IPS-18c (cell line): ENCODE results near the gene JARID2.

Source experiments
- H3K4me3 ChIP-seq: 2 replicates; pipeline ENCODE4 v1.7.0; 2013; ENCODE audit warnings: low read depth, mild to moderate bottlenecking, low read length, moderate library complexity; ENCODE audit not compliant: insufficient read depth
- H3K9me3 ChIP-seq: one replicate; pipeline ENCODE4 v1.6.1; 2013; ENCODE audit warnings: mild to moderate bottlenecking, low read length, moderate library complexity; ENCODE audit not compliant: control insufficient read depth, insufficient read depth

The JARID2 gene

DNA sequence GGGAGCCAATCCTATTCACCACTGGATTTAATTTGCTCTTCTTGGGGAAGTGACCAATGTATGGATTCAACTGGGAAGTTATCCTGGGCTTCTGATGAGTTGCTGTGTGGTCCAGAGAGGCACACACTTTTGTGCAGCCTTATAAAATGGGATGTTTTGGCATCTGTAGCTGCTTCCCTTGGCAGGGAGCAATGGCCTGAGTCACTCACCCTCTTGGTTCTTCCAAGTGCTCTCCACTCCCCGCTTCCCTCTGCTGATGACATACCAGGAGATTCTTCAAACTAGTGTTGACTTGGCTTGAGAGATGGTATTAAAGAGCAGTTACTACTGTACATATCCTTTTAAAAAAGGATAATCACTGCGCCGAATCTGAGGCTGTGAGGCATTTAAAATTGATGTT is 105.8 kb downstream of the JARID2 start:
- Histone ChIP-seq H3K4me3 (no peak overlapping the region), H3K9me3 (no peaks in the 10 kb centered on the region)

DNA sequence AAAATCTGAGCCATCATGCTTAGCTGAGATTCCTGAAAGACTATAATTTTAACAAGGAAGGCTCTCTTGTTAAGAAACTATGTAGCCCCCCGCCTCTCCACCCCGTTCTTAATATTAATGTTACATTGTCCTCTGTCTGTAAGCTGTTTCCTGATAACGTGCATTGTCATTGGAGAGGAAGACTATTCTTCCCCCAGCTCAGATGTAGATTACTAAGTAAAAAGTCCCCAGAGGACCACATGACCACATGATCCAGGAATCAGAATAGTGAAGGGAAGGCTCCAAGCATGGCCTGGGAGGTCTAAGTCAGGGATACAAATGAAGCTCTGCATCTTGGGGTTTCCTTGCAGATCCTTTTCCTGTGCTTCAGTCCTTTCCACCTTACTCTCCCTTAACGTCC is 106.4 kb downstream of the JARID2 start:
- no peak overlapping the region for H3K4me3 ChIP-seq
- no peaks in the 10 kb centered on the region for H3K9me3 ChIP-seq

DNA sequence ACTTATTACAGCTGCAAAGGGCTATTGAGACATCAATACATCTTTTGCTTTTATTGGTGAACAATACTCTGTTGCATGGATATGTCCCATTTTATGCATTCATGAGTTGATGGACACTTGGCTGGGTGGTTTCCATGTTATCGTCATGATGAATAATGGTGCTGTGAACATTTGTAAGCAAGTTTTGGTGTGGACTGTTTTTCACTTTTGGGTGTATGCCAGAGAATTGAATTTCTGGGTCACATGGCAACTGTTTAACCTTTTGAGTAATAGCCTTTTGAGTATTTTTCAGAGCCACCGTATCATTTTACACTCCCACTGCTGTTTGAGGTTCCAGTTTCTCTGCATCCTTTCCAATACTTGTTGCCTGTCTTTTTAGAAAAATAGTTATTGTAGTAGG is 107.0 kb downstream of the JARID2 start:
- H3K9me3 ChIP-seq, result no peaks in the 10 kb centered on the region
- no peak overlapping the region for H3K4me3 ChIP-seq

DNA sequence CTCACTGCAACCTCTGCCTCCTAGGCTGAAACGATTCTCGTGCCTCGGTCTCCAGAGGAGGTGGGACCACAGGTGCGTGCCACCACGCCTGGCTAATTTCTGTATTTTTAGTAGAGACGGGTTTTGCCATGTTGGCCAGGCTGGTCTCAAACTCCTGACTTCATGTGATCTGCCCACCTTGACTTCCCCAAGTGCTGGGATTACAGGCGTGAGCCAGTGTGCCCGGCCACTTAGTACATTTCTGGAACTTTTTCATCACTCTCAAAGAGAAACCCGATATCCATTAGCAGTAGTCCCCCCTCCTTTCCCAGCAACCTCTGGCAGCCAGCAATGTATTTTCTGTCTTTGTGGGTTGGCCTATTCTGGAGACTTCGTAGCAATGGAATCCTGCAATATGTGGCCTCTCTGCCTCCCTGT is 109.8 kb downstream of the JARID2 start:
- Histone ChIP-seq H3K9me3 (no peaks in the 10 kb centered on the region), H3K4me3 (no peak overlapping the region)

DNA sequence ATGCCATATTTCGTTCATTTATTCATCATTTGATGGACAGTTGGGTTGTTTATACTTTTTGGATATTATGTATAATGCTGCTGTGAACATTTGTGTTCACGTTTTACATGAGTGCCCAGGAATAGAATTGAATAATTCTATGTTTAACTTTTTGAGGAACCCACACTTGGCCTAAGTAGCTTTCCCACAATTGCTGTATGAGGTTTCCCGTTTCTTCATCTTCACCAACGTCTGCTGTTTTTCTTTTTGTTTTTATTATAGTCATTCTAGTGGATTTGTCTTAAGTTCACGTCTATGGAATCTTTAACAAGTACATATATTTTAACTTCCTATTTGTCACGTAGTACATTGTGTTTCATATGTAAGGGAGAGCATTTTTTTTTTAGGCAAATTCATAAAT is 110.3 kb downstream of the JARID2 start:
- no peaks in the 10 kb centered on the region for H3K9me3 ChIP-seq
- H3K4me3 ChIP-seq, result no peak overlapping the region

DNA sequence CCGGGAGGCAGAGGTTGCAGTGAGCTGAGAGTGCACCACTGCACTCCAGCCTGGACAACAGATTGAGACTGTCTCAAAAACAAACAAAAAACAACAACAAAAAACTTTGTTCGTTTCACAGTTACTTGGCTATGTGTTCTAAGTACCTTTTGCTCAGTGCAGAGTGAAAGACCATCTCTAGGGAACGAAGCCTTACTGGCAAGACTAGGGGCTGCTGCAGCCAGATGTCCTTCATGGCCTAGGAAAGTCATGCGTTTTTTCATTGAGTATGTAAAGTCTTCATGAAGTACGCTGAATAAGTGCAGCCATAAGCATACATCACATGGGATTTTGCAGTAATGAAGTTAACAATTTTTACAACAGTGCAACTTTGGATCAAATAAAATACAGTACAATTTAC is 111.1 kb downstream of the JARID2 start:
- H3K9me3 ChIP-seq, result no peaks in the 10 kb centered on the region
- H3K4me3 ChIP-seq, result no peak overlapping the region

DNA sequence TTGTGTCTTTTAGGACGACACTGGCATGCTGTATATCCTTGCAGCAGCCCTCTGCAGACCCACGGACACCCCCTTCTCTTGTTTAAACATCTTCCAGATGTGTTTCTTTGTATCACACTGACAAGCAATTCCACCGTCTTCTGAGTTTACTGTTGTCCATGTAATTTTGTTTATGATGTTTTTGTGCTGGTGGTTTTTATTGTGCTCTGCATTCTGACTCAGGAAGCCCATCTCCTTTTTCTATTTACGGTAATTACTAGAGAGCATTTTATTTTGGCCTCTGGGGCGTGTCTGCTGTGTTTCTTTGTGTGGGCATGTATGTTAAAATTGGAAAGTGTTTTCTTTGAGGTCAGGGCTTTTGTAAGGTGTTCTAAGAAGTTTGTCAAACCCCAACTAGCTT is 111.9 kb downstream of the JARID2 start:
- no peak overlapping the region for H3K4me3 ChIP-seq
- no peaks in the 10 kb centered on the region for H3K9me3 ChIP-seq

DNA sequence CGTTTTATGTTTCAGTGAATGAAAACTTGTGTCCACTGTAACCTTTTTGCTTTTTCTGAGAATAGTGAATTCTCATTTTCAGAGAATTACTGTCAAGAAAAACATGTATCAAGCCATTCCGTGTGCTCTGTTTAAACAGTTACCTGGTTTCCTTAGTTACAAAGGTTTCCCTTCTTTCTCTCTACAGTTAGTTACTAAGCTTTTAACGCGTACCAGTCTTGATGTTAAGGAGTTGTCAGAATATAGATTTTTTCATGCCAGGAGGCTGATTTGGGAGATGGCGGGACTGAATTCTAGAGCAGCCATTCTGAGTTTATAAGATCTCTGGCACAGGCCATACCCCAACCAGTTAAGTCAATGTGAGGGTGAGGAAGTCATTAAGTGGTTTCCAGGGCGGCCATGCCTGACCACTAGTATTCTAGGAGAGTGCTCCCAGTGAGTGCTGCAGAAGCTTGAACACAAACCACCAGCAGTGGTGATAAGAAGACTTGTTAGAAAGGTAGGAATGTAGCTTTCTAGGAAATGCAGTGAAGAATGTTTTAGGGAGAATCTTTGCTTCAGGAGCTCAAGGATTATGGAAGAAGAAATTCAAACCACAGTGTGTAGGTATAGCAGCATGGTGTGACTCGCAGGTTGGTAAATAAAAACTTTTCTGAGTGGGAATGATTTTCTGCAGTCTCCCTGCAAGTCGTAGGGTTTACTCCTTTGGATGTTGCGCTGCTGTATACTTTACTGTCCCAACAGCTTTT is 112.9 kb downstream of the JARID2 start:
- Histone ChIP-seq H3K4me3 (no peak overlapping the region), H3K9me3 (no peaks in the 10 kb centered on the region)

DNA sequence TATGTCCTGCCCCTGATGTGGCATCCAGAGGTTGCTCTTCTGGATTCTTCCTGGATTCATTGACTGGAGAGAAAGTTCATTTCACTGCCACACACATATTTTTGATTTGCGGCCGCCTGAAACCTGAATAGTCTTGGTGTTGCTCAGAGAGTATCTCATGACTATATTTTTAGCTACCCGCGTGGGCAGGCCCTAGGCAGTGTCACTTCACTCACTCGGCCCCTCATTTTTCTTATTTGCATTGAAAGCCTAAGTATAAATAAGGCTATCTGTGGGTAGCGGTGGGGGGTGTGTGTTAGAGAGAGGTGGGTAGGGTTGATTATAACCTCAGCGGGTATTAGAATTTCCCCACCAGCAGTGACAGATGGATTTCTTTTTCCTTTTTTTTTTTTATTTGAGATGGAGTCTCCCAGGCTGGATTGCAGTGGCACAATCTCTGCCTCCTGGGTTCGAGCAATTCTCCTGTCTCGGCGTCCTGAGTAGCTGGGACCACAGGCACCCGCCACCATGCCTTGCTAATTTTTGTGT is 113.5 kb downstream of the JARID2 start:
- H3K9me3 ChIP-seq, result no peaks in the 10 kb centered on the region
- H3K4me3 ChIP-seq, result no peak overlapping the region

DNA sequence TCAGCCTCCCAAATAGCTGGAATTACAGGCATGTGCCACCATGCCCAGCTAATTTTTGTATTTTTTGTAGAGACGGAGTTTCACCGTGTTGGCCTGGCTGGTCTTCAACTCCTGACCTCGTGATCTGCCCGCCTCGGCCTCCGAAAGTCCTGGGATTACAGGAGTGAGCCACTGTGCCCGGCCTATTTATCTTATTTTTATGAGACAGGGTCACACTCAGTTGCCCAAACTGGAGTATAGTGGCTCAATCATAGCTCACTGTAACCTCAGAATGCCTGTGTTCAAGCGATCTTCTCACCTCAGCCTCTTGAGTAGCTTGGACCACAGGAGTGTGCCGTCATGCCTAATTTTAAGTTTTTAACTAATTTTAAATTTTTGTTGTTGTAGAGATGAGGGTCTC is 114.4 kb downstream of the JARID2 start:
- Histone ChIP-seq H3K4me3 (no peak overlapping the region), H3K9me3 (no peaks in the 10 kb centered on the region)

DNA sequence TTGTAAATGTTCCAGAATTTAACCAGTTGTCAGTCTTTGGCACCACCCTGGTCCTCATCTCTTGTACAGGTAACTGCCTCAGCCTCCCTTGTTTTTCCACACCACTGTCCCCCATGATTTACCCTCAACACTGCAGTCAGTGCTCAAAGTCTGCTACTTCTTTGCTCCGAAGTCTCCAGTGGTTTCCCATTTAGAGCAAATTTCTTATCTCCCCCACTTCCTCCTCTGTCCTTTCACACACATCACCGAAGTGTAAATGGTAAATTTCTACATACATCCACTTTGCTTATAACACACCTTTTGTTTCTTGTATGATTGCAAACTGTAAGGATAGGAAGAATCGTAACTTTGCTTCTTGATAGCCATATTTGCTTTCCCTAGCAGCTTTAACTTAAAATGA is 115.3 kb downstream of the JARID2 start:
- Histone ChIP-seq H3K9me3 (no peaks in the 10 kb centered on the region), H3K4me3 (no peak overlapping the region)

DNA sequence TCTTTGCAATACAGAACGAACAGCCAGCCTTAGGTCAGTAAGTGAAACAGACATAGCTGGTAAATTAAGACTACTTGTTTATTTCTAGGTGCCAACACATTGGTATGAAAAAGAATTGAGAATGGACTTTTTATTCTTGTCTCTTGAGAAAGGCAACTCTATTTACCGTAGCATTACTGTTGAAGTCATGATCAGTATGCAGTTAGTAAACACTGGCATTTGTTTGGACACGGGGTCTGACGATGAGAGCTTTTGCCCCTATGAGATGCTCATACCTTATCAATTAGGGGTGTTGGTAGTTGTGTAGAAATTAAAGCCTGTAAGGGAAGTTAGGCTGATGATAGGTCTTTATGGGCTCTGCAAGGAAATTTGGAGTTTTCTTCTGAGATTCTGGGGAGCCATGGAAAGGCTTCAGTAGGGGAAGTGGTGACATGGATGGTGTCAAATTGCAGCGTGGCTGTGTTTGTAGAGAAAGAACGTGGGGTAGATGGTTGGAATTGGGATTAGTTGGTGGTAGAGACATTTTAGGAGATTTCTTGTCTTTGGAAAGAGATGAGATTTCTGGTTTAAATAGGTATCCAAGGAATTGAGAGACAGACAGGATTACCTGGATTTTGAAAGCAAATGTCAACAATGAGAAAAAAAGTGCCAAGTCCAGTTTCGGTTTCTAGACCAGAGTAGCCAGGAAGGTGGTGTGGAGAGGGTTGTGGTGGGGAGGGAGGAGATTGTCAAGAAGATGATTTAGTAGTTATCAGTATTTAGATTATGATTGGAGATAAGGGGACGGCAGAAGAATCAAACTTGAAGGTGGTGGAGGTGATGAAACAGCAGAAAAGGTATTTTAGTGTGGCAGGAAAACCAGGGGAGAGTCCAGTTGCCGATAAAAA is 116.6 kb downstream of the JARID2 start:
- H3K4me3 ChIP-seq, result no peak overlapping the region
- H3K9me3 ChIP-seq, result no peaks in the 10 kb centered on the region

DNA sequence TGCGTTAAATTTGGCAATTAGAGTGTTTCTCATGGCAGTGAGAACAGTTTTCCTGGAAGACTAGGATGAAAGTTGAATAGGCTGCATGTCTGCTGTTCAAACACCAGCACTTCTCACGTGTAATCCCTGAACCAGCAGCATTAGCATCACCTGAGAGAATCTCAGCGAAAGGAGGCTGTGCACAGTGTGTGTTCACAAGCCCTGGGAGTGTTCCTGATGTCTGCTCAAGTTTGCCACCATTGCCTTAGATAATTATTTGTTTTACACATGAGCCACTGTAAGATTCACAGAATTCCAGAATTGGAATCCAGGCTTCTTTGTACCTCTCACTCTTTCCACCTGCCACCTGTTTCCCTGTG is 117.3 kb downstream of the JARID2 start:
- Histone ChIP-seq H3K4me3 (no peak overlapping the region), H3K9me3 (no peaks in the 10 kb centered on the region)

DNA sequence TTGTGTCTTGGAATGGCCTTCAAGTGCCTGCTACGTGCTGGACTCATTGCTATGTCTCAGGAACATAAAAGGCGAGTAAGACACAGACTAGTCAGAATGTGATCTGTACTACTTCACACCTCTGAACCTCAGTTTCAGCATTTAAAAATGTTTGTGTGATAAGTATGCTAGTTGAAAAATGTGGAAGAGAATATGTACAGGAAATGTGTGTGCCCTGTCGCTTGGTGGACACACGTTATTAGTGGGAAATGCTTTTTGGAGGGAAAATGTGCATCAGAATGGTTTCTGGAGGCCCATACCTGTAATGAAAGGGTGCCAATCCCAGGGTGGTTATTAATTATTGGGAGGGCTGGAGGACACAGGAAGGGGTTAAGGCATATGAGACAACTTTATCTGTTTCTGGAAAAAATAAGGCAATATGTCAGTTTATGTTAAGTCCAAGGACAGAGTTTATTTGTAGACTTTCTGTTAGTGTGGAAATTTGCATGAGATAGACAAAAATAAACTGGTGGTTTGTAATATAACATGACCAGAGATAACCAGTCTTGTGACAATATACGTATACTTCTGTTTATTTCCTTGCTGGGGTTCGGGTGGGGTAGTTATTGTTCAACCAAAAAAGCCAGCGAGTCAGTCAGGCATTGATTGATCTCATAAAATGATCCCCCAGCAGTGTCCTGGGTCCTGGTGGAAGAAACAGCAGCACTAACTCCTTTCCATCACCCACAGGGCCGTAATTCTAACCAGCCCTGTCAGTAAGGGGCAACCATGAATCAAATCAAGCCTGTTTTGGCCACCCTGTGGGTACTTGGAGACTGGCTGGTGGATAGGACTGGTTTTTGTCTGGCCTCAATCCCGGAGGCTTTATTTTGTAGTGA is 117.9 kb downstream of the JARID2 start:
- no peaks in the 10 kb centered on the region for H3K9me3 ChIP-seq
- H3K4me3 ChIP-seq, result no peak overlapping the region

DNA sequence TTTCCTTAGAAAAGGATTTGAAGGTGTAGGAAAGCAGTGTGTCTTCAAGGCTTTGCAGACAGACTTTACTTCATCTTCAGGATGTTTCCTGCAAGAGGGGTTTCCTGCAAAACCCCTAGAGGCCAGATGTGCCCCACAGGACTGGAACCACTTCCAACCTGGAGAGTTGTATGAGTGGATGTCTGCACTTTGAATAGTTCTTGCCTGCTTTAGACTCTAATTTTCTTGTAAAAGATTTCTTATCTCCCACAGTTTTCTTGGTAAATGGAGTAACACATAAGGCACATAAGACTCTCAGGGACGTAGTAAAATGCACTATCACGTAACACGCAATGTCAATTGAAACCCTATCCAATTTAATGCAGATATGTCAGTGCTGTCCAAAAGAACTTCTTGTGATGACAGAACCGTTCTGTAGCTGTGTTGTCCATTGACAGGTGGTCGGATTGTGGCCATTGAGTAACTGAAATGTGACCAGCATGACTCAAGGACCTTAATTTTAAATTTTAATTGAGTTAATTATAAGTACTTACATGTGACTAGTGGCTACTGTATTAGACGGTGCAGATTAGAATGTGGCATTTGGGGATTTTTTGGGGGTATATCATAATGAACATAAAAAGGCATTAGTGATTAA is 118.7 kb downstream of the JARID2 start:
- Histone ChIP-seq H3K9me3 (no peaks in the 10 kb centered on the region), H3K4me3 (no peak overlapping the region)

DNA sequence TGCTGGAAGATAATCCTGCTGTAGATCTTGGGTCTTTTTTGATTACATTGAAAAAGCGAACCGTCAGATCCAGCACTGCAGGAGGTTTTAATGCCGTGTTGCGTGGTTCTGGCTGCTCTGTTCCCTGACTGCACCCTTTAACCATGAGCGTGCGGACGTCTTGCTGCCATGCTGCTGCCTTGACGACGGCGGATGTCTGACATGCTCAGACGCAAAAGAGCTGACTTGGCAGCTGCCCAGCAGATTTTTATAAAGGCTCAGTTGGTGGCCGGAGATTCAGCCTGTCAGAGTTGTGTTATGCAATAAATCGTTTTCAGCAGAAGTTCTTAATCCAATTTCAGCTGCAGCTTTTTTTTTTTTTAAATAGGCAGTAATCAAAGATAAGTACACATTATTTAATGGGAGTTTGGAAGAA is 119.4 kb downstream of the JARID2 start:
- Histone ChIP-seq H3K4me3 (no peak overlapping the region), H3K9me3 (no peaks in the 10 kb centered on the region)

DNA sequence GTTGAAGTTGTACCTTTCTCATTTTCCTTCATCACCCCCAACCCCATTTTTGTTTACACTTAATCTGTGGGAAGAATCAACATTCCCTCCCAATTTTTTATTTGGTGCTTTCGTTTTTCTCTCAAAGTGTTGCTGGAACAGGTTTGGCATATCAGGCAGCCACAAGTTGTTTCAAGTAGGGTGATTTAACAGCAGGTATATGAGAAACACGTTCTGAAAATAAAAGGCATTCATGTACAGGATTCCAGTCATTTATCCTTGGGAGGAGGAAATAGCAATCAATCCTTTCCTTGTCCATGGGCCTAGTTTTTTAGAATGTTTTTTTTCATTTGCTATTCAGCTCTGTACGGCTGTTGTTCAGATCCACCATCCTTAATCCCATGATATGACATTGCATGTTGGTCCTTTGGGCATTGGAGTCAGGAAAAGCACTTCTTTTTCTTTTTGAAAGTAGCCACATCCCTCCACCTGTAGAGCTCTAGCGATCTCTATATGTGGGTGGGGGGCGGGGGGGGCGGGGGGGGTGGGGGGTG is 120.2 kb downstream of the JARID2 start:
- no peaks in the 10 kb centered on the region for H3K9me3 ChIP-seq
- H3K4me3 ChIP-seq, result no peak overlapping the region
